SJCRH30 (cell line): ENCODE data around the gene SORL1-AS1.
A peak's percentile ranks its signal among the peaks of the same experiment; 100 is the strongest.

ENCODE experiments used
- DNase-seq, 2 experiments: peaks; one replicate each; pipeline ENCODE4 v3.0.0-alpha.2; 2015 to 2020
- H3K27ac ChIP-seq: fragments of 250-450 bp; sonication (Bioruptor Pico); 2 replicates; pipeline ENCODE4 v1.5.1; 2020; ENCODE audit warnings: mild to moderate bottlenecking, moderate library complexity
- H3K27me3 ChIP-seq: fragments of 250-450 bp; sonication (Bioruptor Pico); 2 replicates; pipeline ENCODE4 v1.5.1; 2020; ENCODE audit warnings: mild to moderate bottlenecking, moderate library complexity
- H3K36me3 ChIP-seq: fragments of 250-450 bp; sonication (Bioruptor Pico); 2 replicates; pipeline ENCODE4 v1.5.1; 2020; ENCODE audit warnings: mild to moderate bottlenecking, moderate library complexity
- H3K4me1 ChIP-seq: fragments of 250-450 bp; sonication (Bioruptor Pico); 2 replicates; pipeline ENCODE4 v1.5.1; 2020; ENCODE audit warnings: mild to moderate bottlenecking, moderate library complexity
- H3K4me3 ChIP-seq: fragments of 250-450 bp; sonication (Bioruptor Pico); 2 replicates; pipeline ENCODE4 v1.5.1; 2020; ENCODE audit warnings: mild to moderate bottlenecking, moderate library complexity
- H3K9me3 ChIP-seq: fragments of 250-450 bp; sonication (Bioruptor Pico); replicated peaks from 2 replicates; pipeline ENCODE4 v1.5.1; 2020; ENCODE audit warnings: mild to moderate bottlenecking, moderate library complexity

The SORL1-AS1 gene

DNA sequence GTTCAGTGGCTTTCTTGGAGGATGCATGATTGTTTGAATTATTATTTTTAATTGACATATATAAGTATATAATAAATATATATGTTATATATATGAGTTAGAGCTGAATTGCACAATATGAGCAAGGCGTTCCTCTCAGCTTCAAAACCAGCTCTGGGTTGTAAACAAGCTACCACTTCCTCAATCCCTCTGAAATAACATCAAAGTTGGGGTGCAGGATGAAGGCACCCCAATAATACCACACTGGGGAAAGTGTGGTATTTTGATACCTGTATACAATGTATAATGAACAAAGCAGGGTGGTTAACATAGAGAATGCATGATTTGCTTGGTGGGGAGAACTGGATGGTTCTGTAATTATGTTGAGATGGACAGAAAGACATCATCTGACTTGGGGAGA, 2.4 kb downstream of the SORL1-AS1 start:
- no peaks in the 10 kb centered on the region for H3K36me3 ChIP-seq
- no peak for DNase-seq
- no peaks in the 10 kb centered on the region for H3K9me3 ChIP-seq
- no peak overlapping the region for H3K27ac ChIP-seq
- H3K4me3 ChIP-seq: no peak overlapping the region
- H3K4me1 ChIP-seq: no peaks in the 10 kb centered on the region
- H3K27me3 ChIP-seq: no peaks in the 10 kb centered on the region

DNA sequence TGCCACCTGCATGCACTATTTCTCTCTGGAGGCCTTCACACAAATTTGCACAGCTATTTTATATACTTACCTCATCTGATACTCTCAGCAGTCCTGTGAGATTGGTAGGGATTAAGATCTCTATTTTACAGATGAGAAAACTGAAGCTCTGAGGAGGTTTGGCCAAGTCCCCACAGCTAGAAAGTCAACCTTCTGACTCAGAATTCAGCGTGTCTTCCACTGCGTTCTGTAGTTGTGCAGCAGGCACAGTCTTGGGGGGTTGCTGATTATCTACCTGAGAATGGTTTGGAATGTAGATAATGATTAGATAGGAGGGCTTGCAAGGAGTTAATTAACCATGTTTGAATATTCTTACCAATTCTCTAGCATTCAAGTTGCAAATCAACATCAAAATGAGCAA, 3.1 kb downstream of the SORL1-AS1 start:
- Histone ChIP-seq H3K4me1 (no peaks in the 10 kb centered on the region), H3K9me3 (no peaks in the 10 kb centered on the region), H3K27ac (no peak overlapping the region), H3K27me3 (no peaks in the 10 kb centered on the region), H3K36me3 (no peaks in the 10 kb centered on the region), H3K4me3 (no peak overlapping the region)
- DNase-seq: no peak

DNA sequence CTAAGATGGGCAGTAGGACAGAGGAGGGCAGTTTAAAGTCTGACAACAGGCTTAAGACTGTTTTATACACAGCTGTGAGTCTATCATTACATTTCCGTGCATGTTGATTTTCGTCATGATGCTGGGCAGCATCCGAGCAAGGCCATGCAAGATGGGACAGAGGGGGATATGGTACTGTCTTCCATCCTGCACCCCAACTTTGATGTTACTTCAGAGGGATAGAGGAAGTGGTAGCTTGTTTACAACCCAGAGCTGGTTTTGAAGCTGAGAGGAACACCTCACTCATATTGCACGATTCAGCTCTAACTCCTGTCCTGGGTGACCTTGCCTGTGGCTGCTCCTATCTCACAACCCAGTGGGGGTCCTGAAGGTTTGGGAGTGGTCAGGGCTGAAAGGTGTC, 3.6 kb downstream of the SORL1-AS1 start:
- Histone ChIP-seq H3K9me3 (no peaks in the 10 kb centered on the region), H3K4me3 (no peak overlapping the region), H3K36me3 (no peaks in the 10 kb centered on the region), H3K27me3 (no peaks in the 10 kb centered on the region), H3K27ac (no peak overlapping the region), H3K4me1 (no peaks in the 10 kb centered on the region)
- DNase-seq: no peak

DNA sequence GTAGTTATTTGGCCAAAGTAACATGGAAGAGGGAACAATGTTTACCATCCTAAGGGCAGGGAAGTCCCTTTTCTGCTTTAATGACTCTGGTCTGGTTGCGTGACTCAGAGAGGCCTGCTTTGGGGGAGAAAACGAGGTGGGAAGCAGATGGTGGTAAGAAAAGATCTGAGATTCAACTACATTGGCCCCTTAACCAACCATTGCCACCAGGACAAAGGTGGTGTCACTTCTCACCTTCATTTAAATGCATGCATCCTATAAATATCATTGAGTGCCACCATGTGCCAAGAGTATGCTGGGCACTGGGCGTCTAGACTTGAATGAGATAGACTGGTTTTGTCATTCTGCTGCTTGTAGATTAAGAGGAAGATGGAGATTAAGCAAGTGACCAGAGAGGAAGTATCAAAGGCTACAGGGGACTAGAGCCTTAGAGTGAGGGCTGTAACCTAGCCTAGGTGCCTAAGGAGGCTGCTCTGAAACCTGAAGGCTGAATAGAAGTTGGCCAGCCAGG, 4.3 kb downstream of the SORL1-AS1 start:
- Histone ChIP-seq H3K36me3 (no peaks in the 10 kb centered on the region), H3K27me3 (no peaks in the 10 kb centered on the region), H3K4me1 (no peaks in the 10 kb centered on the region), H3K9me3 (no peaks in the 10 kb centered on the region), H3K27ac (no peak overlapping the region), H3K4me3 (no peak overlapping the region)
- DNase-seq: no peak

DNA sequence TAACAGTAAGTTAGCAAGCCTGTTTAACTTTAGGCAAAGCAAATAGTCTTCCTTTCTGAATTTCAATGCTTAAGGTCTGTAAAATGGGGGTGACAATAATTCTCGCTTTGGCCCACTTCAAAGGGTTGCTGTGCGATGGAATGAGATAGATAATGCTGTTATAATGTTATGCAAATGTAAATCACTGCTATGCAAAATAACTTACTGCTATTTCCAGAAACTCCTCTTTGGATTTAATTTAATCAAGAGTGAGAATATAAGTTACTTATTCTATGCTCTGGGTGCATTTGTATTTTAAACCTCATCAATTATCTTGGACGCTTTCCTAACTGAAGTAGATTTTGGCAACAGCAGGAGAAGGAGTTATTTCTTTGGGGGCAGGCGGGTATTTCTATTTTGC, 4.8 kb downstream of the SORL1-AS1 start:
- H3K4me3 ChIP-seq: no peak overlapping the region
- DNase-seq: no peak
- H3K36me3 ChIP-seq: no peaks in the 10 kb centered on the region
- no peak overlapping the region for H3K27ac ChIP-seq
- no peaks in the 10 kb centered on the region for H3K4me1 ChIP-seq
- no peaks in the 10 kb centered on the region for H3K27me3 ChIP-seq
- no peaks in the 10 kb centered on the region for H3K9me3 ChIP-seq

DNA sequence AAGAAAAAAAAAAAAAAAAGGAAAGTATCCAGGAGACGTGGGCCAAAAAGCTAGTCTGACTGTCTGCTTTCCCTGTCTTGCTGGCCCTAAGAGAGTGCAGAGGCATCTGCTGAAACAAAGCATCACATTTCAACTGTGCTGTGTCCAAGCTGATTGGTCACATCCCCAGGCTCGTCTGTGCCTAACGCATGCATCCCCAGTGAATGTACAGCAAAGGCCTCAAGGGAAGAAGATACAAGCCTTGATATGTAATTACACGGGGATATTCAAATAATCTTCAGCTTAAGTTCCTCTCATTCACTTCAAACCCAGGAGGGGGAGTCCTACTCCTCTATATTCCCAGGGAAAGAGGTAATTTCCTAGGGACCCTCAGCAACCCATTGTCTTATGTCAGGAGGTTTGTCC, 6.0 kb downstream of the SORL1-AS1 start:
- Histone ChIP-seq H3K4me1 (no peaks in the 10 kb centered on the region), H3K36me3 (no peaks in the 10 kb centered on the region), H3K27me3 (no peaks in the 10 kb centered on the region), H3K4me3 (no peak overlapping the region), H3K9me3 (no peaks in the 10 kb centered on the region), H3K27ac (no peak overlapping the region)
- DNase-seq: peak; percentile 49 to 73

DNA sequence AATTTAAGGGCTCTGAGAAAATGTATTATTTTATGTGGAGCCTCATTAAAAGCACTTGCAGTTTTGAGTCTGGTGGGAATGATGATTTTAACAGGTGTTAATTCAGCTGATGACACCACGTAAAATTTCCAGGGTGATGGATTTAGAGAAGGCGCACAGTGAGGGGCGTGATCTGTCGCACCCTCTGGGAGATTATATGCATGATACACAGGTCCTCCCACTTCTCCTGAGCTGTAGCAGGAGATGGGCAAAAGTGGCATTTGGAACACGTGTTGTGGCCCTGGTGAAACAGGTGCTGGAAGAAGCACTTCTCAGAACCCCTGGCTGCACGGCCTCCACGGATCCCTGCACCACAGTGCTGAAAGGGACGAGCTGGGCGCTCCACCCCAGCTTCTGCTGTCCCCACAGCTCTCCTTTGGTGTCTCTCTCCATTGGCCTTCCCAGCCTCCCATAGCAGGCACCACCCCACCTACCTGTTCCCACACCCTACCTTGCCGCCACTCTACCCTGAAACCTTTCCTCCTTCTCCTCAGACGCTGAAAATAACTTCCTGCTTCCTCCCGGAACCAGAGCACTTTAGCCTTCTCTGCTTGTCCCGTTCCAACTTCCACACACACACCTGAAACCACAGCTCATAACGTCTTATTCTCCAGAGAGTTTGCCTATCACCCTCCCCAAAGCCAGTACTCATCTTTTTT, 7.5 kb downstream of the SORL1-AS1 start:
- no peak for DNase-seq

DNA sequence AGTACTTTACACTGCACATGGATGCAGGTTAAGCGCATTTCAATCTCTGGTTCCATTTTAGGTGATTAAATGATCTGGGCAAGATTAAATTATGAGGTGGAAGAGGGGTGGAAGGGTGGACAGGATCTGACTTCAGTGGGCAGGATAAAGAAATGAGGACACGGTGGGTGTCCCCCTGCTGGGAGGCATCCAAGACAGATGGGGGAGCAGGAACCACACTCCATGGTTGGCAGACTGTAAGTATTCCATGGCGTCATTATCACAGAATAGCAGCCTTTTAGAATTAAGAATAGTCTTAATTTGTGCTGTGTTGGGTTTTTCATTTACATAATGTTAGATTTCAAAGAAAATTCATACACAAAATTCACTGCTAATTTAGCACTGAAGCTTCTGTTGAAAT, 8.2 kb downstream of the SORL1-AS1 start:
- DNase-seq: no peak
- Histone ChIP-seq H3K9me3 (no peaks in the 10 kb centered on the region), H3K4me1 (no peaks in the 10 kb centered on the region), H3K4me3 (no peak overlapping the region), H3K36me3 (no peaks in the 10 kb centered on the region), H3K27me3 (no peaks in the 10 kb centered on the region), H3K27ac (no peak overlapping the region)

More for the DNA sequence above, 7.5 kb downstream of the SORL1-AS1 start:
- H3K9me3 ChIP-seq: no peaks in the 10 kb centered on the region
- no peaks in the 10 kb centered on the region for H3K27me3 ChIP-seq
- no peak overlapping the region for H3K4me3 ChIP-seq
- H3K36me3 ChIP-seq: no peaks in the 10 kb centered on the region
- no peak overlapping the region for H3K27ac ChIP-seq
- no peaks in the 10 kb centered on the region for H3K4me1 ChIP-seq

DNA sequence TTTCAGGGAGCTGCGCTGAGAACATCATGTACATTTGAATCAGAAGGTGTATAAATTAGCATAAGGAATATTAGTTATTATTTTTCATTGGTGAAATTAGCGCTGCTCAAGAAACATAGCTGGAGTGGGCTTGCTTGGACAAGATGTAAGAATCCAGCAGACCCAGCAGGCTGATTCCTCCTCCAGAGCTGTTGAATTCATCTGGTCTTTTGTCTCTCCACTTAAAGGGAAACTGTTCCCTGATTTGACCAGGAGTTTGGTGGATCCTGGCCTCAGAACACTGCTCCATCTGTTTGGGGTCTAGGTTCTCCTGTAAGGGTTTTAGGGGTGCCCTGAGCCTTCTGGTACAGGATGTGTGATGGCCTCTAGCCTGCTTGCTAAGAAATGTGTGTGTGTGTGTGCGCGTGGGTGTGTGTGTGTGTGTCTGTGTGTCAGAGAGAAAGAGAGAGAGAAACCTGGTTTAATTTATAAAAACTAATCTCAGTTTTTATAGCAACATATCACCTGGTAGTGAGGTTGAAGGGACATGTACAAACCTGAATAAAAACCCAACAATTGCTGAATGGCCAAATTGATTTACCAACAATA, 9.0 kb downstream of the SORL1-AS1 start:
- no peak overlapping the region for H3K4me3 ChIP-seq
- no peaks in the 10 kb centered on the region for H3K27me3 ChIP-seq
- no peak for DNase-seq
- no peaks in the 10 kb centered on the region for H3K4me1 ChIP-seq
- no peak overlapping the region for H3K27ac ChIP-seq
- no peaks in the 10 kb centered on the region for H3K36me3 ChIP-seq
- H3K9me3 ChIP-seq: no peaks in the 10 kb centered on the region

DNA sequence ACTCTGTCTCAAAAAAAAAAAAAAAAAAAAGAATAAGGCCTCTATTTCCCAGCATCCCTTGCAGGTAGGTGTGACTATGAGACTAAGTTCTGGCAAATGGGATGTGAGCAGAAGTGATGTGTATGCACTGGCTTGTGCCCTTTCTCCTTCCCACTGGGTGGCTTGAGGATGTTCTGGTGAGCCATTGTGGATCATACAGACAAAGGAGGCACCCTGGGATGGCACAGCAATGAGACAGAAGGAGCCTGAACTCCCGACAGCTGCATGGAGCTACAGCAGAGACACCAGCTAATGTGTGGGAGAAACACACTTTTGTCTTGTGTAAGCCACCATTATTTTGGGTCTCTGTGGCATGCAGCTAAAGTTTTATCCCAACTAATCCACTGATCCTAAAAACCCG, 11.2 kb downstream of the SORL1-AS1 start:
- no peaks in the 10 kb centered on the region for H3K27me3 ChIP-seq
- H3K4me1 ChIP-seq: no peaks in the 10 kb centered on the region
- no peak overlapping the region for H3K27ac ChIP-seq
- H3K4me3 ChIP-seq: no peak overlapping the region
- no peaks in the 10 kb centered on the region for H3K9me3 ChIP-seq
- no peaks in the 10 kb centered on the region for H3K36me3 ChIP-seq
- no peak for DNase-seq

DNA sequence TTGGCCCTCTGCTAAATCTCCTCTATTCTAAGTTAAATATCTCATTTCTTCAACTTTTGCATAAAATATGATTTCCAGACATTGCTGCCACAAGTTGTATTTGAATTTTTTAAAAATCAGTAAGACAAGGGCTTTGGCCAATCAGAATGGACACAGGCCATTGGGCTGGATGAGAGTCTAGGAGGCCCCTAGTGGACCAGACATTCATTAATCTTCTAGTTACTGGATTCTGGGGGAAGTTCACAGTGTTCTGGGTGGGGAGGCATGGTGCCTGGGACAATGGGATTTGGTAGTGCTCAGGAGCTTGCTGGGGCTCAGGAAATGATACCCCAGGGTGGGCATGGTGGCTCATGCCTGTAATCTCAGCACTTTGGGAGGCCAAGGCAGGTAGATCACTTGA, 13.0 kb downstream of the SORL1-AS1 start:
- Histone ChIP-seq H3K27me3 (no peaks in the 10 kb centered on the region), H3K9me3 (no peaks in the 10 kb centered on the region), H3K4me1 (no peaks in the 10 kb centered on the region), H3K36me3 (no peaks in the 10 kb centered on the region), H3K27ac (no peak overlapping the region), H3K4me3 (no peak overlapping the region)
- DNase-seq: no peak

DNA sequence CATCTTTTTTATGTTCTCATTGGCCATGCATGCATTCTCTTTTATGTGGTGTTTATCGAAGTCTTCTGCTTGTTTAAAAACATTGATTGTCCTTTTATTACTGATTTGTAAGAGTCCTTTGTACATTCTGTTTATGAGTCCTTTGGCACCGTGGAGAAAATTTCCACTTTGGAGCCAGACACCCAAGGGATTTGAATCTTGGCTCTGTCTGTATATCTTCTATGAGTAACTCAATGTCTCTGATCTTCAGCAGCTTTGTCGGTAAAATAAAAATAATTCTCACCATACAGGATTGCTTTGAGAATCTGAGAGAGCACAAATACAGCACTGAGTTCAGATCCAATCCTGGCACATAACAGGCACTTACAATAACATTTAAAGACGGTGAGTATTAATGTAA, 13.4 kb downstream of the SORL1-AS1 start:
- Histone ChIP-seq H3K27me3 (no peaks in the 10 kb centered on the region), H3K4me1 (no peaks in the 10 kb centered on the region), H3K4me3 (no peak overlapping the region), H3K9me3 (no peaks in the 10 kb centered on the region), H3K36me3 (no peaks in the 10 kb centered on the region), H3K27ac (no peak overlapping the region)
- DNase-seq: no peak

DNA sequence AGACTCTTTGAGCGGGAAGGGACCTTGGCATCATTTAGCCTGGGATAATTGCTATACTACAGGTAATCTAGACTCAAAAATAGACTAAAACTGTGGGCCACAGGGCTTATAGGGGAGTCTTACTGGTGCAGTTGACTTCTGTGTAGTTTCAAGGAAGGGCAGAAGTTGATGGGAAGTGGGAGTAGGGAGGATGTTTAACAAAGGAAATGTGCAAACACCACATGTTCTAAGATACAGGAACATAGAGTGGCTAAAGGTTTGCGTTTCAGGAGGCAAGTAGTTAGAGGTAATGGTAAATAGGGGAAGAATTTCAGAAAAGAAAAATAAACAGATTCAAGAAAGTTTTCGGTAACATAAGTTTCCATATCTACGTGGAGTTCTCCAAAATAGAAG, 15.1 kb downstream of the SORL1-AS1 start:
- no peak for DNase-seq
- no peaks in the 10 kb centered on the region for H3K9me3 ChIP-seq
- H3K4me1 ChIP-seq: no peaks in the 10 kb centered on the region
- H3K27me3 ChIP-seq: no peaks in the 10 kb centered on the region
- H3K36me3 ChIP-seq: no peaks in the 10 kb centered on the region
- no peak overlapping the region for H3K4me3 ChIP-seq
- no peak overlapping the region for H3K27ac ChIP-seq

DNA sequence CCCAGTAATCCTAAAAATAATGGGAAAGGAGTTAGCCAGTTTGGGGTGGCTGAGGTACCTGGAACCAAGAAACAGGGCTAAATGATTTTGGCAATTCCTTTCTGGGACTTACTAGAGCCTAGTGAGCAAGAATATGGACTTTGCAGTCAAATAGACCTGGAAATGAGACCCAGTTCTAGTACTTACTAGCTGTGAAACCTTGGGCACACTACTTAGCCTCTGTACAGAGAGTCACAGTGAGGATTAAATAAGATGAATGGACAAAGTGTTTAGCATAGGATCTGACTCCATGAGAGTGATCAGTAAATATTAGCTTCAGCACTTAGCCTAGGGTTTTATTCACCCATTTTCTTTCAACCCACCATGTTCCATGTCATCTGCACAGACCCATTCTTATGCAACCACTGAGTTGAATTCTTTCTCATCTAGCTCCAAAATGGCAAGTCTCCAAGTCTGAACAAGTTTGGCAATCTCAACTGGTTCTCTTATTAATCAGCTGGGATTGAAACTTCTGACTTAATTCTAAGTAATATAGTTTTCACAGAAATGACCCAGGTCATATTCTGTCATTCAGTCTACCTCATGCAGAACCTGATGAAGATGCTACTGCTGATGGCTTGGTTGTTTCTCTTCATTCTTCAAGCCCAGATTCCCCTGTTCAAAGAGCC, 15.6 kb downstream of the SORL1-AS1 start:
- Histone ChIP-seq H3K27ac (no peak overlapping the region), H3K4me3 (no peak overlapping the region), H3K4me1 (no peaks in the 10 kb centered on the region), H3K27me3 (no peaks in the 10 kb centered on the region), H3K9me3 (no peaks in the 10 kb centered on the region), H3K36me3 (no peaks in the 10 kb centered on the region)
- DNase-seq: no peak

DNA sequence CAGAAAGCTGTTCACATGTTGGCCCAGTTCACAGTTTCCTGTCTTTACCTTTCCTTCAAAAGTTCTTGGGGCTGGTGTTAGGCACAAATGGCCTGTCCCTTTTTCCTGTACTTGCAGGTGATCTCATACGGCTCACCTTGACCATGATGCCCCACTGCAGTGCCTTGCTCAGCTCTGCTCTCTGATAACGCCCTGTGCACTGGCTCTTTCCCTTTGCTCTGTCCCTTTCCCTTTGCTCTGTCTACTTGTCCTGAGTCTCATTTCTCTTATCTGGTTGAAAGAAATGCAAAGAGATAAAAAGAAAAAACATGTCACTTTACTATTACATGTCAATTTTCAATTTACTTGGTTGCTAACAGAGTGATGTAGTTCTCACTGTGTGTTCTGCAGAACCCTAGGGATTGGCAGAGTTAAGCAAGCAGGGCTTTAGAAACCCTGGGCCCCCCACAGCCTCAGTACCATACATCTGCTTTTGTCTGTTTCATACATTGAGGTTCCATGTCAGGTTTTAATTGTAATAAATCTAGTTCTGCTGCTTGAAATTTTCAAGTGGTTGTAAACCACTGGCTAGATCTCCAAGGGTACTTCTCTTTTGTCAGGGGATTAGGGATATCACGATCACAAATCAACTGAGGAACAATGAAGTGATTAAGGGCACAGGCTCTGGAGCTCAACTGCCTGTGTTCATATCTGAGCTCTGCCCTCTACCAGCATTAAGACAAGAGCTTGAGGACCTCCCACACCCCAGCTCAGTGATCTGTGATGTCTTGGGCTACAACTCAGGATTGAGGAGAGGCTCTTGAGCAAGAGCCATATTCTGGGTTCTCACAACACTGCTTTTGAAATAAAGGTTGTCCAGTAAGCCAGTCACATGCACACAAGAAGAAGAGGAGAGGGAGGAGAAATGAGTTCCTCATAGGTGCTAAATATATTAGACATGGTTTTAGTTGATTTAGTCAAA, 16.9 kb downstream of the SORL1-AS1 start:
- H3K4me3 ChIP-seq: no peak overlapping the region
- no peaks in the 10 kb centered on the region for H3K9me3 ChIP-seq
- DNase-seq: no peak
- H3K27me3 ChIP-seq: no peaks in the 10 kb centered on the region
- H3K4me1 ChIP-seq: no peaks in the 10 kb centered on the region
- no peak overlapping the region for H3K27ac ChIP-seq
- no peaks in the 10 kb centered on the region for H3K36me3 ChIP-seq
